Measurements from ENCODE around the gene GIGYF1. TPM values are rescaled to one million over a fixed set of nuclear protein-coding genes. Genes with fewer than 3 reads are reported as not detected.

Gene GIGYF1
- total and polyA plus RNA-seq, 2 of the 8 experiments (the other 6 are each of a cell fraction or from before 2014, with no cell fraction given), result 24.1 to 99.3 TPM

GRCh38 chr7:100728196-100728595 is 34.1 kb upstream of the GIGYF1 start:
- H3K27ac ChIP-seq (ENCODE audit: low read depth, low read length), result no peak overlapping the region
- DNase-seq (ENCODE audit: low read depth in 1 of 2, low spot score in 2 of 2) (no peak), FAIRE-seq (no peak)
- no peaks in the 10 kb centered on the region for H3K4me1 ChIP-seq (replicated peaks in 1 of 4; ENCODE audit: control insufficient read depth in 3 of 4, insufficient read depth in 4 of 4, low read length in 3 of 4)
- no peak overlapping the region for H3K9ac ChIP-seq (replicated peaks in 1 of 4; ENCODE audit: extremely low read depth in 1 of 4, low read depth in 3 of 4, low read length in 3 of 4)
- no peaks in the 10 kb centered on the region; a peak in 2 of 7 replicates for H3K27me3 ChIP-seq (replicated peaks in 1 of 4; ENCODE audit: control insufficient read depth in 3 of 4, extremely low read depth in 1 of 4, insufficient read depth in 3 of 4, low read length in 3 of 4)
- no peak overlapping the region for H4K91ac ChIP-seq (replicated peaks; ENCODE audit: insufficient read length, low read length)
- H3K23ac ChIP-seq (ENCODE audit: insufficient read length), result no peak overlapping the region
- no peak overlapping the region for H4K5ac ChIP-seq (ENCODE audit: insufficient read length, low read depth, low read length)
- no peaks in the 10 kb centered on the region for H3K79me2 ChIP-seq (ENCODE audit: control insufficient read depth in 1 of 2, insufficient read depth in 2 of 2, low read length in 2 of 2)
- H2BK12ac ChIP-seq (ENCODE audit: low read depth, low read length), result no peak overlapping the region
- H3K23me2 ChIP-seq (ENCODE audit: low read depth, low read length), result no peaks in the 10 kb centered on the region
- 86% methylated on average over 8 of the region's 8 CpGs; no CpG with 5 or more reads in 1 of the 2 experiments for WGBS, 2 experiments (ENCODE audit: extremely low coverage in 1 of 2, insufficient coverage in 1 of 2, insufficient read length in 1 of 2, insufficient replicate concordance in 2 of 2, low coverage in 1 of 2, low lambda C conversion rate in 2 of 2, missing lambda C conversion rate in 1 of 2)
- H3K4me2 ChIP-seq (ENCODE audit: insufficient read depth in 1 of 2, low read depth in 2 of 2, low read length in 2 of 2), result no peak overlapping the region
- H3K56ac ChIP-seq (replicated peaks; ENCODE audit: insufficient read length, low read depth, low read length), result no peak overlapping the region
- H2BK15ac ChIP-seq (ENCODE audit: low read length), result 0 out of 2 replicates have a peak overlapping the region, but pooled peaks have one; percentile 46
- no peak overlapping the region for H2AK5ac ChIP-seq (ENCODE audit: low read depth, low read length)
- POLR2A ChIA-PET (ENCODE audit: partially characterized antibody), result interaction anchor here (0.9 to 2.4 kb wide), 3 partner anchors 17 to 55 kb away, joined by 3 to 31 read pairs (median 5); no protein-coding TSS in a partner anchor
- H3K18ac ChIP-seq (ENCODE audit: extremely low read depth, low read length), result no peak overlapping the region
- no peak overlapping the region for H3K4ac ChIP-seq (replicated peaks; ENCODE audit: insufficient read length, low read depth, low read length)
- no peaks in the 10 kb centered on the region for H4K20me1 ChIP-seq (replicated peaks in 1 of 2; ENCODE audit: control insufficient read depth in 1 of 2, insufficient read depth in 2 of 2, low read length in 2 of 2)
- H2AFZ ChIP-seq (ENCODE audit: low read length), result no peak overlapping the region
- CTCF ChIA-PET (ENCODE audit: partially characterized antibody), result interaction anchor here (0.6 to 16.4 kb wide), 13 partner anchors 15 to 149 kb away, joined by 3 to 197 read pairs (median 3); partner anchors contain the start of gene POP7
- H3K79me1 ChIP-seq (ENCODE audit: low read depth, low read length), result no peaks in the 10 kb centered on the region
- no peak overlapping the region for H4K8ac ChIP-seq (ENCODE audit: extremely low read depth, insufficient read depth, low read length)
- H2BK120ac ChIP-seq (replicated peaks; ENCODE audit: low read depth, low read length), result no peak overlapping the region
- no peaks in the 10 kb centered on the region for H3K36me3 ChIP-seq (ENCODE audit: control insufficient read depth in 2 of 4, insufficient read depth in 4 of 4, low read length in 3 of 4)
- no peak overlapping the region for H3K14ac ChIP-seq (ENCODE audit: insufficient read length)
- no peak overlapping the region for H2BK5ac ChIP-seq (ENCODE audit: low read depth, low read length)
- H2BK20ac ChIP-seq (ENCODE audit: low read length), result no peak overlapping the region
- no peak overlapping the region for H3K4me3 ChIP-seq (ENCODE audit: extremely low read depth in 1 of 4, insufficient read depth in 2 of 4, low read depth in 3 of 4, low read length in 4 of 4)
- no peaks in the 10 kb centered on the region for H3K9me3 ChIP-seq (ENCODE audit: insufficient read depth in 2 of 2, low read depth in 1 of 2, low read length in 1 of 2)
- TF ChIP-seq RFX5 (IDR thresholded peaks at IDR 0.05; ENCODE audit: borderline replicate concordance, low read depth, low read length) (no peak), USF2 (IDR thresholded peaks at IDR 0.05; ENCODE audit: low read length) (no peak), SRF (IDR thresholded peaks at IDR 0.05; ENCODE audit: low read depth, low read length) (no peak), JUN (IDR thresholded peaks at IDR 0.05; ENCODE audit: low read depth, low read length) (no peak), TBP (IDR thresholded peaks at IDR 0.05; ENCODE audit: low read depth, low read length) (no peak), BRCA1 (IDR thresholded peaks at IDR 0.05; ENCODE audit: low read depth, low read length) (no peak), POLR2A (IDR thresholded peaks at IDR 0.05; ENCODE audit: control extremely low read depth in 1 of 2, low read depth in 2 of 2, low read length in 2 of 2) (no peak), CHD1 (IDR thresholded peaks at IDR 0.05; ENCODE audit: low read depth, low read length) (no peak), YY1 (IDR thresholded peaks at IDR 0.05; ENCODE audit: low read depth, low read length) (no peak)

Data from H1 (cell line).